Right cardiac atrium (tissue), 5 donors: ENCODE data around the gene PDE4B. TPM values are rescaled to one million over a fixed set of nuclear protein-coding genes. Genes with fewer than 3 reads are reported as not detected.

Experiments used
- ATAC-seq, 2 donors: fragments of 200-7000 bp; cut with Tn5 transposase; one replicate each; pipeline versions ENCODE4 v1.8.0 to v1.9.1; 2020; ENCODE audit warnings: moderate library complexity in 2 of 2, mild to moderate bottlenecking in 1 of 2
- DNase-seq, 3 donors: peaks; one replicate each; pipeline ENCODE4 v3.0.0-alpha.2; 2020
- H3K27ac ChIP-seq: one replicate; pipeline ENCODE4 v1.5.1; 2013; ENCODE audit warnings: mild to moderate bottlenecking, low read length, control low read depth, moderate library complexity
- H3K27me3 ChIP-seq: one replicate; pipeline ENCODE4 v1.6.1; 2013; ENCODE audit not compliant: control insufficient read depth, insufficient read depth
- H3K4me1 ChIP-seq: one replicate; pipeline ENCODE4 v1.6.1; 2013; ENCODE audit warnings: low read length; ENCODE audit not compliant: control insufficient read depth, insufficient read depth
- H3K4me3 ChIP-seq: one replicate; pipeline ENCODE4 v1.5.1; 2013; ENCODE audit warnings: low read length, control low read depth
- H3K9me3 ChIP-seq: one replicate; pipeline ENCODE4 v1.6.1; 2013; ENCODE audit warnings: low read length; ENCODE audit not compliant: control insufficient read depth
- WGBS: extraction: QIAGEN DNeasy Blood & Tissue Kit; methylation state at CpG from one replicate; pipeline ENCODE4 v1.1.7; 2013; 5-methylcytosine and 5-hydroxymethylcytosine counted together
- intact Hi-C, 4 donors: fragments of 100-400 bp; cut with DNase I; formaldehyde crosslinking; loops; one replicate each; pipeline versions ENCODE4 v1.11.0 to v1.14.0; 2022 to 2023
- polyA plus RNA-seq: library from polyadenylated mRNA; stranded (reverse); fragments of 200-250 nt; gene quantifications from one replicate; pipeline ENCODE4 v1.2.3, GENCODE V29; 2013
- total RNA-seq, 4 donors: library from RNA; stranded (reverse); fragmentation: NEBNext Ultra II Directional; extraction: Animal tissue kit (Norgen Biotek cat#: 25700); gene quantifications; one replicate each; pipeline ENCODE4 v1.2.1, GENCODE V29; 2021
- donor health status: healthy with polysubstance abuse.
- donor health status: DM: no; HTN: yes; CAD: no.
- donor health status: DM: no; HTN: no; CAD: no.
- donor health status: DM: no; HTN: yes; CAD: no; lungs with severe emphysema.
- donor health status: DM: yes; HTN: yes; CAD: no.

Gene PDE4B
- total and polyA plus RNA-seq, 5 donors, result 8.2 to 37.5 (median 26.0) TPM

- DNase-seq (no peak), ATAC-seq (no peak)
- no peak overlapping the region for H3K4me3 ChIP-seq
- H3K27ac ChIP-seq, result no peak overlapping the region
- no peaks in the 10 kb centered on the region for H3K4me1 ChIP-seq
- intact Hi-C loops, result loop anchor here (5.0 to 10.0 kb wide), 4 partner anchors 196 to 483 kb away; no protein-coding TSS in a partner anchor
- no peaks in the 10 kb centered on the region for H3K9me3 ChIP-seq
- WGBS, result 79% methylated on average over 1 of the region's 1 CpG
- H3K27me3 ChIP-seq, result no peaks in the 10 kb centered on the region
Observed at GRCh38 chr1:66251546-66251945, 458.9 kb downstream of the PDE4B start.

- DNase-seq, result no peak
Observed at GRCh38 chr1:66253330-66253921, 460.7 kb downstream of the PDE4B start.

GRCh38 chr1:66254785-66255184 lies 462.1 kb downstream of the PDE4B start:
- no peak overlapping the region for H3K27ac ChIP-seq
- DNase-seq, result no peak
- no peaks in the 10 kb centered on the region for H3K4me1 ChIP-seq
- H3K4me3 ChIP-seq, result no peak overlapping the region
- H3K27me3 ChIP-seq, result no peaks in the 10 kb centered on the region
- no peaks in the 10 kb centered on the region for H3K9me3 ChIP-seq
- 100% methylated on average over 1 of the region's 1 CpG for WGBS
- intact Hi-C loops, result loop anchor here (5.0 to 10.0 kb wide), 4 partner anchors 193 to 480 kb away; no protein-coding TSS in a partner anchor
- ATAC-seq, result no peak

More at GRCh38 chr1:66253330-66253921, 460.7 kb downstream of the PDE4B start:
- Histone ChIP-seq H3K27ac (no peak overlapping the region), H3K9me3 (no peaks in the 10 kb centered on the region), H3K4me1 (no peaks in the 10 kb centered on the region), H3K27me3 (no peaks in the 10 kb centered on the region), H3K4me3 (no peak overlapping the region)
- ATAC-seq, result peak; percentile 84 to 89
- WGBS, result 1% methylated on average over 1 of the region's 1 CpG
- intact Hi-C loops, result loop anchor here (2.0 to 10.0 kb wide), 5 partner anchors 193 to 481 kb away; no protein-coding TSS in a partner anchor

- Histone ChIP-seq H3K27me3 (no peaks in the 10 kb centered on the region), H3K9me3 (no peaks in the 10 kb centered on the region), H3K4me1 (no peaks in the 10 kb centered on the region), H3K4me3 (no peak overlapping the region), H3K27ac (no peak overlapping the region)
- ATAC-seq (no peak), DNase-seq (no peak)
- intact Hi-C loops, result loop anchor here in 1 of 4 donors (10.0 kb wide), 2 partner anchors 248 to 478 kb away; no protein-coding TSS in a partner anchor
- WGBS, result 87% methylated on average over 5 of the region's 5 CpGs
Observed at GRCh38 chr1:66256629-66257572, 464.2 kb downstream of the PDE4B start.

- DNase-seq (no peak), ATAC-seq (no peak)
- H3K4me1 ChIP-seq, result no peaks in the 10 kb centered on the region
- H3K27ac ChIP-seq, result no peak overlapping the region
- no peaks in the 10 kb centered on the region for H3K27me3 ChIP-seq
- no peaks in the 10 kb centered on the region for H3K9me3 ChIP-seq
- WGBS, result 61% methylated on average over 4 of the region's 4 CpGs
- H3K4me3 ChIP-seq, result no peak overlapping the region
- intact Hi-C loops, result loop anchor here in 1 of 4 donors (10.0 kb wide), 2 partner anchors 246 to 476 kb away; no protein-coding TSS in a partner anchor
Observed at GRCh38 chr1:66258404-66259105, 465.9 kb downstream of the PDE4B start.

GRCh38 chr1:66261364-66261763 lies 468.7 kb downstream of the PDE4B start:
- Histone ChIP-seq H3K9me3 (no peaks in the 10 kb centered on the region), H3K4me3 (no peak overlapping the region), H3K27ac (no peak overlapping the region), H3K27me3 (no peaks in the 10 kb centered on the region), H3K4me1 (peaks cover 3% of the 10 kb centered on the region)
- no peak for ATAC-seq
- no peak for DNase-seq
- intact Hi-C loops, result loop anchor here in 1 of 4 donors (10.0 kb wide), 1 partner anchor 73 kb away; no protein-coding TSS in a partner anchor

- peaks cover 3% of the 10 kb centered on the region for H3K4me1 ChIP-seq
- DNase-seq, result no peak
- 74% methylated on average over 6 of the region's 6 CpGs for WGBS
Observed at GRCh38 chr1:66262208-66262963, 469.7 kb downstream of the PDE4B start.

GRCh38 chr1:66265268-66265667 lies 472.6 kb downstream of the PDE4B start:
- intact Hi-C loops, result loop anchor here in 2 of 4 donors (5.0 to 10.0 kb wide), 2 partner anchors 67 to 70 kb away; no protein-coding TSS in a partner anchor
- no peak for ATAC-seq
- WGBS, result 74% methylated on average over 2 of the region's 2 CpGs
- DNase-seq, result no peak
- no peaks in the 10 kb centered on the region for H3K9me3 ChIP-seq
- H3K4me1 ChIP-seq, result peaks cover 4% of the 10 kb centered on the region
- no peak overlapping the region for H3K4me3 ChIP-seq
- no peaks in the 10 kb centered on the region for H3K27me3 ChIP-seq
- H3K27ac ChIP-seq, result no peak overlapping the region

More at GRCh38 chr1:66262208-66262963, 469.7 kb downstream of the PDE4B start:
- H3K27ac ChIP-seq, result no peak overlapping the region
- intact Hi-C loops, result loop anchor here in 1 of 4 donors (10.0 kb wide), 1 partner anchor 72 kb away; no protein-coding TSS in a partner anchor
- peak; percentile 55 to 57 for ATAC-seq
- no peak overlapping the region for H3K4me3 ChIP-seq
- no peaks in the 10 kb centered on the region for H3K27me3 ChIP-seq
- no peaks in the 10 kb centered on the region for H3K9me3 ChIP-seq

GRCh38 chr1:66265796-66266195 lies 473.1 kb downstream of the PDE4B start:
- Histone ChIP-seq H3K9me3 (no peaks in the 10 kb centered on the region), H3K4me1 (peaks cover 6% of the 10 kb centered on the region), H3K4me3 (no peak overlapping the region), H3K27ac (peak overlapping the region; percentile 64), H3K27me3 (no peaks in the 10 kb centered on the region)
- intact Hi-C loops, result loop anchor here in 2 of 4 donors (5.0 to 10.0 kb wide), 2 partner anchors 67 to 69 kb away; no protein-coding TSS in a partner anchor
- DNase-seq (peak in 1 of 3 donors; percentile 43), ATAC-seq (peak in 1 of 2 donors; percentile 17)
- 60% methylated on average over 3 of the region's 3 CpGs for WGBS

GRCh38 chr1:66266350-66266749 lies 473.7 kb downstream of the PDE4B start:
- ATAC-seq (no peak), DNase-seq (no peak)
- no peak overlapping the region for H3K4me3 ChIP-seq
- no peaks in the 10 kb centered on the region for H3K27me3 ChIP-seq
- H3K9me3 ChIP-seq, result no peaks in the 10 kb centered on the region
- intact Hi-C loops, result loop anchor here in 2 of 4 donors (5.0 to 10.0 kb wide), 2 partner anchors 66 to 68 kb away; no protein-coding TSS in a partner anchor
- H3K4me1 ChIP-seq, result peaks cover 6% of the 10 kb centered on the region
- 43% methylated on average over 6 of the region's 6 CpGs for WGBS
- peak overlapping the region; percentile 92 for H3K27ac ChIP-seq
